HG03439 (cell line): Measurements from ENCODE around the gene KDM1B.
"Not testable (repeated sequence)": the region's sequence is repeated elsewhere in the genome, so short reads cannot be mapped to it uniquely, and the experiment has no call there.

Experiments
- ATAC-seq: cut with Tn5 transposase; IDR thresholded peaks from one replicate; pipeline ENCODE4 v1.9.1; 2021; ENCODE audit warnings: mild to moderate bottlenecking, moderate library complexity; ENCODE audit not compliant: unreplicated experiment

Gene KDM1B

GRCh38 chr6:18151391-18151790, 3.8 kb upstream of the KDM1B start:
- not testable (repeated sequence) for ATAC-seq

GRCh38 chr6:18151801-18152200, 3.4 kb upstream of the KDM1B start:
- ATAC-seq = no peak

- no peak for ATAC-seq
Measured at GRCh38 chr6:18153311-18153703, 1.9 kb upstream of the KDM1B start.

- ATAC-seq = peak; percentile 66
Measured at GRCh38 chr6:18154507-18155149, 594 bp upstream of the KDM1B start, which contains the start of gene TPMT. TPMT (minus strand) TSS chr6:18155077; CDS start chr6:18149127, 5,950 bp downstream.

GRCh38 chr6:18155864-18156421, 721 bp downstream of the KDM1B start:
- ATAC-seq = peak; percentile 25

- ATAC-seq = no peak
Measured at GRCh38 chr6:18160911-18161310, 5.7 kb downstream of the KDM1B start.

GRCh38 chr6:18161431-18161830, 6.2 kb downstream of the KDM1B start:
- no peak for ATAC-seq

GRCh38 chr6:18162401-18162800, 7.2 kb downstream of the KDM1B start:
- no peak for ATAC-seq

GRCh38 chr6:18165751-18166150, 10.5 kb downstream of the KDM1B start:
- no peak for ATAC-seq

GRCh38 chr6:18166312-18167036, 11.3 kb downstream of the KDM1B start:
- ATAC-seq = no peak

GRCh38 chr6:18168264-18168663, 13.0 kb downstream of the KDM1B start:
- ATAC-seq = no peak

GRCh38 chr6:18171871-18172270, 16.6 kb downstream of the KDM1B start:
- ATAC-seq = no peak

- not testable (repeated sequence) for ATAC-seq
Measured at GRCh38 chr6:18176198-18176597, 21.0 kb downstream of the KDM1B start.

- ATAC-seq = no peak
Measured at GRCh38 chr6:18177286-18177965, 22.2 kb downstream of the KDM1B start.

- ATAC-seq = no peak
Measured at GRCh38 chr6:18178960-18179615, 23.9 kb downstream of the KDM1B start.

GRCh38 chr6:18179770-18180356, 24.6 kb downstream of the KDM1B start:
- no peak for ATAC-seq

GRCh38 chr6:18182568-18182967, 27.3 kb downstream of the KDM1B start:
- no peak for ATAC-seq

- ATAC-seq = no peak
Measured at GRCh38 chr6:18183766-18184165, 28.5 kb downstream of the KDM1B start.

GRCh38 chr6:18185624-18186023, 30.4 kb downstream of the KDM1B start:
- no peak for ATAC-seq

GRCh38 chr6:18186033-18186432, 30.8 kb downstream of the KDM1B start:
- no peak for ATAC-seq
